SK-N-SH (cell line): ENCODE measurements around the gene DCBLD1.
A peak's percentile ranks its signal among the peaks of the same experiment; 100 is the strongest.

Experiments
- CTCF ChIP-seq: fragments of 200-600 bp; sonication (generic); IDR thresholded peaks from 2 replicates; pipeline ENCODE4 v1.6.1; 2017; ENCODE audit warnings: antibody characterized with exemption, mild to moderate bottlenecking, moderate library complexity
- PBX3 ChIP-seq: IDR thresholded peaks from 2 replicates; pipeline ENCODE4; 2012
- POLR2AphosphoS5 ChIP-seq: IDR thresholded peaks from 2 replicates; pipeline ENCODE4 v1.6.1; 2012; ENCODE audit warnings: low read depth, low read length
- RCOR1 ChIP-seq: fragments of 150-350 bp; IDR thresholded peaks from 2 replicates; pipeline ENCODE4 v1.6.1; 2017; ENCODE audit warnings: antibody characterized with exemption, low read length

- TF ChIP-seq CTCF (no peak), PBX3 (peak; percentile 90), POLR2AphosphoS5 (peak; percentile 70; the same call in 1 of the 2 replicates), RCOR1 (no peak)
Measured at GRCh38 chr6:117448732-117449485, 33.6 kb upstream of the DCBLD1 start.
